ENCODE data around the gene SUPT3H. TPM values are rescaled to one million over a fixed set of nuclear protein-coding genes. Genes with fewer than 3 reads are reported as not detected.

SUPT3H gene
- total RNA-seq, 1 donor: 4.7 TPM

Small RNA genes within 50 kb of the gene (small RNA-seq; reads per million reads assigned to genes)
- gene MIR586: not detected

Other genes with a start within 250 kb of the SUPT3H start
- gene RUNX2, start 49.6 kb downstream of the SUPT3H start, total RNA-seq: 30.0 and 35.4 TPM in 2 replicates

All from osteoblast (primary cell).